ENCODE data around the gene BDH2.

GRCh38 chr4:103075894-103076746 is 23.5 kb downstream of the BDH2 start:
- TF ChIP-seq POLR2AphosphoS5 (IDR thresholded peaks at IDR 0.05) (peak; percentile 13), EZH2 (IDR thresholded peaks at IDR 0.05; ENCODE audit: borderline replicate concordance, insufficient read depth, low read length, poor library complexity, severe bottlenecking) (no peak), CTCF (IDR thresholded peaks at IDR 0.05; ENCODE audit: poor library complexity, severe bottlenecking) (peak; percentile 23)
